HG03066 (cell line): ENCODE data around the gene AASS.

ENCODE experiments used
- ATAC-seq: cut with Tn5 transposase; IDR thresholded peaks from one replicate; pipeline ENCODE4 v1.9.1; 2021; ENCODE audit warnings: low read depth; ENCODE audit not compliant: unreplicated experiment

AASS gene

DNA sequence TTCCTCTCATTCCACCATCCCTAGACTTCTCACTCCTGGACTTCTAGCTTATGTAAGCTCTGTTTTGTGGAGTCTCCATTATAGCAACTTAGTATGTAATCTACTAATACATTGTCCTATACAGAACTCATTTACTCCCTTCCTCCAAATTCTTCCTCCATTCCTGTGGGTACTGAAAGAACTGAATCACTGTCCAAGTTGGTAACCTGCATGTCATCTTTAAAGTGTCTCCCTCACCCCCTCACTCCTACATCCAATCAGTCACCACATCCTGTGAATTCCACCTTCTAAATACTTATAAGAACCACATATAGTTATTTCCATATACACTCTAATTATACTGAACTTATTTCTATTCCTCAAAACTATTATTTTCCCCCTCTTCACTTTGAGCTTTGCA is 20.3 kb downstream of the AASS start:
- no peak for ATAC-seq

DNA sequence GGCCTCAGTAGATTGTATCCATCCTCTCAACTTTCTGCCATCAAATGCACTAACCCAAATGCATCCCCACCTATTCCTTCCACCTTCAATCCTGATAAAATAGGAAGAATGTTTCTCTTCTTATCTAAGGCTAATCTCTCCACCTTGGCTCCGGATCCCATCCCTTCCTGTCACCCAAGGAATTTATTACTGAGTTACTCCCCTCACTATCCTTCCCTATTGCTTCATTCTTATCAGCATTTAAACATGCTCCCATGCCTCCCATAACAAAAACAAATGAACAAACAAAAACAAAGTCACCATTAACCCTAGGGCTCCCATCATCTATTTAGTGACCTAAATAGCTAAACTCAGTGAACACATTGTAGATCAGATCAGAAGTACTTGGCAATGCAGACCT is 25.3 kb downstream of the AASS start:
- no peak for ATAC-seq

DNA sequence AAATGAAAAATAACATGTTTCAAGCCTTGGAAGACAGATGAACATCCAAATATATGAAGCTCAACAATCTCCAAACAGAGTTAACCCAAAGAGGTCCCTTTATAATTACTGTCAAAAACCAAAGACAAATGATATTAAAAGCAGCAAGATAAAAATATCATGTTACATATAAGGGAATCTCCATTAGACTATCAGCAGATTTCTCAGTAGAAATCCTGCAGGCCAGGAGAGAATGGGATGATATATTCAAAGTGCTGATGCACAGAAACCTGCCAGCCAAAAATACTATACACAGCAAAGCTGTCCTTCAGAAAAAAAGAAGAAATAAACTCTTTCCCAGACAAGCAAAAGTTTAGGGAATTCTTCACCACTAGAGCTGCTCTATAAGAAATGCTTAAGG is 41.0 kb downstream of the AASS start:
- no peak for ATAC-seq

DNA sequence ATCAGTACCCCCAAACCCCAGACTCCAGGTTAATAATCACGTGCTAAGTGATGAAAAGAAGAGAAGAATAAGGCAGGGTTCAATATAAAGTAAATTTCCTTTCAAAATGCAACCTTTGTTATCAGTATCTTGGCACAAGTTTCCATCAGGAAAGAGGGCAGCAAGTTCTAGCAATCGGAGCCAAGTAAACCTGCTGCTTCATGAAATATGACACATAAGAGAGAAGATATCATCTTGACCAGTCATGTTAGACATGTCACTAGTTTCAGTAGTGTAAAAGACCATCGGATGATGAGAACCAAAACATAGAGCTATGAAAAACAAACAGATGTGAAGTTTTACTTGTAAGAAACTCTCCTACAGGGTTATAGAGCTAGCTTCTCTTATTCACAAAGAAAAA is 44.0 kb downstream of the AASS start:
- ATAC-seq = no peak

DNA sequence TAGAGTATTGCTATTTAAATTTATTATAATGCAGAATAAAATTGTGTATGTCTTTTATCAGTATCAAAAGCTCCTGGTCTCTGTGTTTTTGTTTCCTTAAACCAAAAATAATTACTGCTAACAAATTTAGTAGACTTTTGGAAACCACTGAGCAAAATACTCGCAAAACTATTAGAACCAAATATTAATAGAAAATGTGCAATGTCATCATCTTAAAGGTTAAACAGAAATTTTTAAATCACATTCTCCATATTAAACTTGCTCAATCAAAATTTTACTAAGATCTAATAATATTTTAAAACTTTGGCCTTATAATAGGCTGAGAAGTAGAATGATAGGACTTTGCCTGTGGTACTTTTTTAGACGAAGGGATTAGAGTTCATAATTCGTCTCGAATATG is 48.4 kb downstream of the AASS start:
- no peak for ATAC-seq

DNA sequence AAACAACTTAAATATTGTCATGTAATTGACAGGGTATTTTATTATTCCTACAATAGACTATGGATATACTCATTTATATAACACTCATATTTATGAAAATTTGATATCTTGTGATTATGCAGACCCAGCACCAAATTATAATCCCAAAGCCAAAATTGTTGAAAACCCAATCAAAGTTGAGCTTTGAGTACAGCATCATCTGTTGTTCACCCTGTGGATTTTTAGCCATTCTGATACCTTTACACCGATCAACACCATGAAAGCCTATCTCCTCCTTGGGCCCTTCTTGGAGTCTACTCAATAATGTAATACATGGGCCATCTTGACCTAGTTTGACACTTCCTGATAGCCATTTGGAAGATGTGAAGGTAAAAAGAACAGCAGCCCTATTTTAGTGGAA is 49.5 kb downstream of the AASS start:
- no peak for ATAC-seq

DNA sequence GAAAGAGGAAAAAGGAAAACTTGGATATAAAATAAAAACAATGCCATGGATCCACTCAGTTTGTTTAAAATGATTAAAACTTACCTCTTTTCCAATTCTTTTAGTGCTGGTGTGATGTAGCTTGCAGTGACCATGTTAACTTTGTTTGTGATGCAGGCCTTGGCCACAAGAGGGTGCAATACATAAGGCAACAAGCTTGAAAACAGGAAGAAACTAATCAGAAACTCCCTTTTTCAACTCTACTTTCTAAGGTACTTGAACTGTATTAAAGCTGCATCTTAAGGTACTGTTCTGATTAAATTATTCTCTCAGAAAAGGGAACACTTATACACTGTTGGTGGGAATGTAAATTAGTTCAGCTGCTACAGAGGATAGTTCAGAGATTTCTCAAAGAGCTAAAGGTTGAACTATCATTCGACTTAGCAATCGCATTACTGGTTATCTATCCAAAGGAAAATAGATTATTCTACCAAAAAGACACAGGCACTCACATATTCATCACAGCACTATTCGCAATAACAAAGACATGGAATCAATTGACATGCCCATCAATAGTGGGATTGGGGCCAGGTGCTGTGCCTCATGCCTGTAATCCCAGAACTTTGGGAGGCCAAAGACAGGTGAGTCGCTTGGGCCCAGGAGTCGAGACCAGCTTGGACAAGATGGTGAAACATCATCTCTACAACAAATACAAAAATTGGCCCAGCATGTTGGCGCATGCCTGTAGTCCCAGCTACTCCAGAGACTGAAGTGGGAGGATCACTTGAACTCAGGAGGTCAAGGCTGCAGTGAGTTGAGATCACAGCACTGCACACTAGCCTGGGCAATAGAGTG is 50.9 kb downstream of the AASS start:
- ATAC-seq = peak; percentile 93

DNA sequence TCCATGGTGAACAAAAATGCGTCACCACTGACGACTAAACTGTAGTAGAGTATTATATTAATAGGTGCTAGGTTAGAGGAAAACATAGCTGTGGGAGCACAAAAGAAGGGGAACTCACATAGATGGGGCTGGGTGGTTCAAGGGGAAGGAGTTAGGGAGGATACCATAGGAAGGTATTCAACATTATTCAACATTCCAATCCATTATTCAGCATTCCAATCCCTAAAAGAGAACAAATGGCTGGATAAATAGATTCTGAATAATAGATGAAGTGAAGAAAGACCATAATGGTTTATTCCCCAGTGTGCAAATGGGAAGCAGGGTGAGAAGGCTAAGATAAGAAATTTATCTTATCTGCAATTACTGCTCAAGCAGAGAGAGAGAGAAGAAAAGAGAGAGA is 61.4 kb downstream of the AASS start:
- ATAC-seq = no peak

DNA sequence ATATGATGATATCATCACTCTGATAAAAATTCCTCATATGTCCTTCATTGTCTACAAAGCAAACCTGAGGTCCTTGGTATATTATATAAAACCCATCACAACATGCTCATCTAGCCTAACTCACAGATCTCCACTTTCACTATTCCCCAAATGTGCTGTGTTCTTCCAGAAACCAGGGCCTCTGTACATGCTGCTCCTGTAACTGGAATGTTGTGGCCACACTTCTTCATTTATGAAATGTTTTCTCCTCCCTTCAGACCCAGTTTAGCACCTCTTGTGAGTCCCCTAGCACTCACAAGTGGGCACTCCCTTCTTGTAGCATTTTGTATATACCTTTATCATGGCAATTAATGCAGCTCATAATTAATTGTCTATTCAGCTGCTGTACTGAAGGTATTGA is 61.9 kb downstream of the AASS start:
- no peak for ATAC-seq

DNA sequence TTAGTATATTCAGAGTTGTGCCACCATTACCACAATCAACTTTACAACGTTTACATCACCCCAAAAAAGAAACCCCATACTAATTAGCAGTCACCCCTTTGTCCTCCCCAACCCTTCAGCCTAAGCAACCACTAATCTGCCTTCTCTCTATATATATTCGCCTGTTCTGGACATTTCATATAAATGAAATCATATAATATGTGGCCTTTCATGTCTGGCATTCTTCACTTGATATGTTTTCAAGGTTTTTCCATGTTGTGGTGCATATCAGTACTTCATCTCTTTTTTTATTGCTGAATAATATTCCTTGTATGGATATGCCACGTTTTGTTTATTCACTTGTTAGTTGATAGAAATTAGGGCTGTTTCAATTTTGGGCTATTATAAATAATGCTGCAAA is 70.4 kb downstream of the AASS start:
- ATAC-seq = no peak

DNA sequence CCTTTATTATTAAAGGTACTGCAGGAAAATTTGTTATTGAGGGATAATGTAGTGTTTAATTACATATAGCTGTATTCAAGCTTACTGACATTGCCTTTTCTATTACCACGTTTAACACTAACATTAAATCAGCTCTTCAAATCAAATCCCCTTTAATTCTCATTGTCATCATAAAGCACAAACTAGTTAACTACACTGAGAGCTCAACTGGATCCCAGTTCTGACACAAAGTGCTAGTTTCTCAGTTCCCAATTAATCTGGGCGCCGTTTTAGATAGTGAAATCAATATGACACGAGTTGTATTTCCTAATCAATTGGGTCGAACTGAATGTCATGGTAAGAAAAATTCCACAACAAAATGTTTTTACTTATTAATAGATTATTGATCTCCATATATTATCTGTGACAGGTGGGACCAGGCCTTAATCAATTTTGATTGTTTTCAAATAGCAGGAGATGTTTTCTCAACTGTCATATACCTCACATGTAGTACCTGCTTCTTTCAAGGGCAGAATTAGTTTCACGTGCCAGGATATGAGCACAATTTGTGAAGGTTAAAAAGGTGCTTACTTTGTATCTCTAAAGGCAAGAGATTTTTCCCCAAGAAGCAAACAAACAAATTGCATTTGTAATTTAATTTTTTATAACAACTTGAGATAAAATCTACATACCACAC is 71.0 kb downstream of the AASS start:
- no peak for ATAC-seq

DNA sequence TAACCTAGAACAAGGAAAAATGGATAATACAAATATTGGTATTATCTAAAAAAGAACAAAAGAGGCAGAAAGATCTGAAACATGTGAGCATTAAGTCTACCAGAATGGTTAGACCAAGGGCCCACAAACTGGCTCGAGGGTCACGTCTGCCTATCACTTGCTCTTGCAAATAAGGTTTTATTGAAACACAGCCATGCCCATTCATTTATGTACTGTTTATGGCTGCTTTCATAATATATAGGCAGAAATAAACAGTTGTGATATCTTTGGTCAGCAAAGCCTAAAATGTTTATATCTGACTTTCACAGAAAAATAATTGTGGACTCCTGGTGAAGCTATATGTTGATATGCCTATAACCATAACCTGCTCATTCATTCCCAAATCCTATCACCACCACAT is 71.8 kb downstream of the AASS start:
- ATAC-seq = no peak

DNA sequence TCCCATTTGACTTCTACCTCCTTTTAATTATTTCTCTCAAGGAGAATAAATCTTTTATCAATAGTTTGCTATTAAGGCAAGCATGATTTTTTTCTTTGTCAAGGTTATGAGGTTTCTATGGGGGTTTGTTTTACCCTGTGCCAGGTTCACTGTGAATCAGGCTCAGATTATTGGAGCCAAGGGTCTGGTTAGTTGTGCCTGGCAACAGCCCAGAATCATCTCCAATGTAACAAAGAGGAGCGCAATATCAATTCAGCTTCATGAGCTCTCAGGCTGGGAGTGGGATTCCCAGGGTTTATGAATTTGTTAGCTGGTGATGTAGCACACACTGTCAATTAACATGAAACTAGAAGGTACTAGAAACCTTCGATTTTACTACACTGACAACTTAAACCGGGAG is 73.2 kb downstream of the AASS start:
- no peak for ATAC-seq

DNA sequence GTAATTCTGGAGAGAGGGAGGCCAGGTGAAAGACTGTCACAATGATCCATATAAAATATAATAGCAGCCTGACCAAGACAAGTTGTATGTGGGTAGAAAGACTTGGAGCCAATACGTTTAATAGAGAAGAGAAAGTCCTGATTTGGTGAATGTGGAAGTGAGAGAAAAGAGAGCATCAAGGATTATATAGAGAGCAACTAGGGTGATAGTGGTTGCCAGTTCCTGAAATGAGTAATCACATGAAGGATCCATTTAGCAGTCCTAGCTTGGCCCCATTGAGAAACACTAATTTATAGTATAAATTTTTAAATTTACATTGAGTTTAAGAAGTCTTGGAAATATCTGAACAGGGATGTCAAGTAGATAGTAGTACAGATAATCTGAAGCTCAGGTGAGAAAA is 74.0 kb downstream of the AASS start:
- no peak for ATAC-seq

DNA sequence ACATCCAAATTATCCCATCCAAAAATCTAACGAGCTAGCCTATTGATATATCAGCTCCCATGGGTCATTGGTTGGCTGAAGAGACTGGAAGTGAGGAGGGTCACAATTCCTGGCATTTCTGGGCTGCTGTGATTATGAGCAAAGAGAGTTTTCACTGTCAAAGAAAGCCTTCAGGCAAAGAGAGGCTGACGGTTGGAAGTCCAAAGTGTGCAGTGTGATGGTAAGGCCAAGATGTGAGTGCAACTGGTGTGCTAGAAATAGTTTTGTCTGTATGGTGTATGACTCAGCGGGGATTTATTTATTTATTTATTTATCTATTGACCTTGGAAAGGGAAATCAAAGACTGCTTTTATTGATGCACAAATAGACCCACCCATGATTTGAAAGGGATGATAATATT is 75.0 kb downstream of the AASS start:
- no peak for ATAC-seq

DNA sequence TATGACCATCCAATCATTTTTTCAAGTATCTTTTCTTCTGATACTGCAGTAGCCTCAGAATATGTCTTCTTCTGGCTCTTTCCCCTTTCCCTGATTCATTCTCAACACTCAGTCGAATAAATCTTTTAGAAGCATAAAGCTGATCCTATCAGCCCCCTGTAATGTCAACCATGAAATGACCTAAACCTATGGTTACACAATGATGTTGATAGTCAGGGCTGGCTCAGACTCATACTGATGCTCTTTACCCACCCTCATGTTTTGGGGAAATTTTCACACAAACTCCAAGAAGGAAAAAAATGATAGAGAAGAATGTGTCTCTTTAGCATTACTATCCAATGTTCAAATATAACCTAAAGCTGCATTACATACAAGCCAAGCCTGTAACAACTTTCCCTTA is 76.0 kb downstream of the AASS start:
- no peak for ATAC-seq

DNA sequence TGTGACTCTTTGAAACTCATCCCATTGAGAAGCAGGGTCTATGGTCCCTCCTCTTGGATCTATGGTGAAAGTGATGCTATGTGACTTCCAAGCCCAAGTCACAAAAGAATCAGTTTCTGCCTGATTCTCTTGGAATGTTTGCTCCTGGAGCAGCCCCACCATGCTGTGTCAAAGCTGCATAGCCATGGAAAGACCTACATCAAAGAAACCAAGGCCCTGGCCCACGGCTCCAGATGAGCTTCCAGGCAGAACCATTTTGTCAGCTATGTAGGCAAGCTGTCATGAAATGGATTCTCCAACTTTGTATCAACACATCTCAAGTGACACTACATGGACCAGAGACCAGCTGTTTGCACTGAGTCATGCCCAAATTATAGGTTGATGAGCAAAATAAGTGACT is 77.0 kb downstream of the AASS start:
- ATAC-seq = no peak

DNA sequence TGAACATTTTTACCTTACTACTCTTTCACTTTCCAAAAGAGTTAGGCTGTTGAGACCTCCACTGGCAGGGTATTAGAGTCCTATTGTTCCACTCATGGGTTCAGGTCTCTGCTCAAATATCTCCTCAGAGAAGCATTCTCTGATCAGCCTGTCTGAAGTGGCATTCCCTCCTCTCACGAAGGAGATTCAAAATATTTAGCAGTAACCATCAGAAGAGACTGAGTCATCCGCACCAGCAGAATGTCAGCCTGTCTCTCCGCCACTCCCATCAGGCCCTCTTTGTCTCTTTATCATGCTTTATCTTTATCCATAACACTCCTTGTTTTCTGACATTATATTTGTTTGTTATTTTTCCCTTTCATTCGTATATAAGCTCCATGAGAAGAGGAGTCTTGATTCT is 79.1 kb downstream of the AASS start:
- ATAC-seq = no peak

DNA sequence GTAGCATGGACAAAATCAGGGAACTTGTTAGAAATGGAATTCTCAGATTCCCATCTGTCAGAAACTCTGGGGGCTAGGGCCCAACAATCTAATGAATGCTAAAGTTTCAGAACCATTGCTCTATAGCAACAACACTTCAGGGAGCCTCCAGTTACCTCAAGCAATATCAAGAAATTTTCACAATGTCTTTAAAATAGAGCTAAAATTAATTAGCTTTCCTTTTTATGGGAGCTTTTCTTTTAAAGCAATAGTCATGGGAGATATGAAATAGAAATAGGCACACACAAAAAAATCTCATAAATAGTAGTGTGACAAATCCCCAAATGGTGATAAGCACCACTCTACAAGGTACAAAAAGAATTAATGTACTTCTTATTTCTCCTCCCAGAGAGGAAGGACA is 80.9 kb downstream of the AASS start:
- ATAC-seq = no peak

DNA sequence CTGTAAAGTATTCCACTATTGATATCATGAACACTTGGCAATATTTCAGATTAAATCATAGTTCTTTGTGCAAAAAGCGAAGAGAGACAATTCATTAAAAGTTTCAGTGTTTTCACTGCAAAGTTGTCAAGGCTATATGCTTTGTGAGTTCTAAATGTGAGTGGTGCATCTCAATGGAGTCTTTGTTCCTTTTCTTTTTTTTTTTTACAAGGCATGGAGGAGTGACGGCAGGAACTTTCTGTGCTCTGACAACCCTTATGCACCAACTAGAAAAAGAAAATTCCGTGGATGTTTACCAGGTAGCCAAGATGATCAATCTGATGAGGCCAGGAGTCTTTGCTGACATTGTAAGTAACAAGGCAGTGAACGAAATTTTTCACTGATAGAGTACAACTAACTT is 84.5 kb downstream of the AASS start:
- ATAC-seq = no peak

DNA sequence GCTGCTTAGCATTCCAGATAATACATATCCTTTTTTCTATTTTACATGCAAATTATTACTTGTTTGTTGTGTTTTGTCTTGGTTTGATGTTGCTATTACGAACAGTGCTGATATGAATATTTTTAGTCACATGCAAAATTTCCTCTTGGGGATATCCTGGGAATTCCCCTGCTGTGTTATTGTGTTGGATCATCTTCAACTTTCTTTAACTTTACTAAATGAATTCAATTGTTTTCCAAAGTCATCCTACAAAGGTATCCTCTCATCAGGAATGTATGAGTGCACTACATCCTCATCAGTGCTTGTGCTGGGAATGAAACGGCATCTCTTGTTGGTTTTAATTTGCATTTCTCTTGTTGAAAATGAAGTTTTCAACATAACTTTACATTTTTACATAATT is 87.1 kb downstream of the AASS start:
- ATAC-seq = no peak

DNA sequence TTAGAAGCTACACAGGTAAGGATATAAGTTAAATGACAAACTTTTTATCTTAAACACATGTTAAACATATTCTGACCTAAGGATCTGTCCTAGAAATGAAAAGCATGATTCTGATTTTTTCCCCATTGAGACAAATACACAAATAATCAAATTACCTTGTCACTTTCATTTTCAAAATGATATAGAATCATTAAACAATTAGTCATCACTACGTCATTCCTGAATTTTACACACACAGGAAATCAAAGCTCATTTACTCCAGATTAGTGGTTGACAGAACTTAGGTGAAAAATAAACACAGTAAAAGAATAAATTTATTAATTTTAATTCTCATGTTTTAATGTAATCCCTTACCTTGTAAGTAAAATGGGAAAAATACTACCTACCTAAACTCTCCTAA is 89.0 kb downstream of the AASS start:
- no peak for ATAC-seq
